HEK293 (cell line): ENCODE measurements around the gene DDR1.

Source experiments
- CTCF ChIP-seq: fragments of 450-650 bp; formaldehyde crosslinking; IDR thresholded peaks from 2 replicates; pipeline ENCODE4 v1.5.1; 2016; ENCODE audit warnings: missing biosample characterization, missing genetic modification characterization
- ELK4 ChIP-seq: IDR thresholded peaks from 2 replicates; pipeline ENCODE4 v1.6.1; 2011; ENCODE audit warnings: mild to moderate bottlenecking, low read depth, low read length, borderline replicate concordance
- GLIS2 ChIP-seq: fragments of 450-650 bp; formaldehyde crosslinking; IDR thresholded peaks from 2 replicates; pipeline ENCODE4 v1.5.1; 2016; ENCODE audit warnings: missing biosample characterization, missing genetic modification characterization
- MYNN ChIP-seq: fragments of 450-650 bp; formaldehyde crosslinking; IDR thresholded peaks from 2 replicates; pipeline ENCODE4 v1.5.1; 2016; ENCODE audit warnings: missing biosample characterization, missing genetic modification characterization, borderline replicate concordance
- ZBTB1 ChIP-seq: fragments of 450-650 bp; formaldehyde crosslinking; IDR thresholded peaks from 2 replicates; pipeline ENCODE4 v1.5.1; 2016; ENCODE audit warnings: missing biosample characterization, missing genetic modification characterization
- ZNF18 ChIP-seq: fragments of 450-650 bp; formaldehyde crosslinking; IDR thresholded peaks from 2 replicates; pipeline ENCODE4 v1.5.1; 2016; ENCODE audit warnings: missing biosample characterization, missing genetic modification characterization
- ZNF274 ChIP-seq, 2 experiments: fragments of 200-500 bp in 1 of 2; fragments of 450-650 bp in 1 of 2; sonication (Bioruptor generic) in 1 of 2; formaldehyde crosslinking in 1 of 2; IDR thresholded peaks; 2 replicates each; pipeline versions ENCODE4 v1.5.1 to v1.6.1; 2014 to 2016; ENCODE audit warnings: borderline replicate concordance in 1 of 2, inconsistent platforms in 1 of 2, low read length in 1 of 2, missing biosample characterization in 1 of 2, missing genetic modification characterization in 1 of 2
- ZNF292 ChIP-seq: fragments of 450-650 bp; formaldehyde crosslinking; IDR thresholded peaks from 2 replicates; pipeline ENCODE4 v1.5.1; 2016; ENCODE audit warnings: low read depth, missing biosample characterization, missing genetic modification characterization, borderline replicate concordance
- ZNF311 ChIP-seq: fragments of 450-650 bp; formaldehyde crosslinking; IDR thresholded peaks from 2 replicates; pipeline ENCODE4 v1.5.1; 2017; ENCODE audit warnings: missing biosample characterization, missing genetic modification characterization, borderline replicate concordance
- ZNF416 ChIP-seq: fragments of 450-650 bp; formaldehyde crosslinking; IDR thresholded peaks from 2 replicates; pipeline ENCODE4 v1.5.1; 2016; ENCODE audit warnings: missing biosample characterization, missing genetic modification characterization
- TF ChIP-seq, protein P1 (sequence below): fragments of 450-650 bp; formaldehyde crosslinking; IDR thresholded peaks from 2 replicates; pipeline ENCODE4 v1.5.1; 2016; ENCODE audit warnings: missing biosample characterization, missing genetic modification characterization, borderline replicate concordance

DNA sequence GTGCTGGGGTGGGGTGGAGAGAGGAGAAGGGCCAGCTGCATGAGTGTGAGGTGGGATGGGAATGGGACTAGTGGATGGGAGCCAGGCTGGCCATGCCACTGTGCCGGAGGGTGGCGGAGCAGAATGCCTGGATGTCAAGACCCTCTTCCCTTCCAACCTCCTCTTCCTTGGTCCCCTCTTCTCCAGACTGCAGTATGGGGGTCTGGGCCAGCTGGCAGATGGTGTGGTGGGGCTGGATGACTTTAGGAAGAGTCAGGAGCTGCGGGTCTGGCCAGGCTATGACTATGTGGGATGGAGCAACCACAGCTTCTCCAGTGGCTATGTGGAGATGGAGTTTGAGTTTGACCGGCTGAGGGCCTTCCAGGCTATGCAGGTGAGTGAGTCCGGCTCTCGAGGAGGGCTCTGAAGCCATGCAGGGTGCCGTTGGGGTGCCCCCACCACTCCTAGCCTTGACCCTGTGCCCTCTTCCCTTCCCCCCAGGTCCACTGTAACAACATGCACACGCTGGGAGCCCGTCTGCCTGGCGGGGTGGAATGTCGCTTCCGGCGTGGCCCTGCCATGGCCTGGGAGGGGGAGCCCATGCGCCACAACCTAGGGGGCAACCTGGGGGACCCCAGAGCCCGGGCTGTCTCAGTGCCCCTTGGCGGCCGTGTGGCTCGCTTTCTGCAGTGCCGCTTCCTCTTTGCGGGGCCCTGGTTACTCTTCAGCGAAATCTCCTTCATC is 7.7 kb downstream of the DDR1 start:
- no peak for TF ChIP-seq CTCF
- TF ChIP-seq MYNN (tag by site-specific recombination): no peak
- TF ChIP-seq ZNF274 (IDR thresholded peaks at IDR 0.05; ENCODE audit: low read length): no peak
- TF ChIP-seq ZNF274 (tag by site-specific recombination; IDR thresholded peaks at IDR 0.05; ENCODE audit: borderline replicate concordance): no peak
- no peak for TF ChIP-seq ZNF292
- TF ChIP-seq GLIS2 (tag by site-specific recombination): no peak
- TF ChIP-seq ZNF311: no peak
- no peak for TF ChIP-seq ZNF416
- TF ChIP-seq ZNF18: no peak
- TF ChIP-seq ELK4: no peak
- TF ChIP-seq, protein P1, sequence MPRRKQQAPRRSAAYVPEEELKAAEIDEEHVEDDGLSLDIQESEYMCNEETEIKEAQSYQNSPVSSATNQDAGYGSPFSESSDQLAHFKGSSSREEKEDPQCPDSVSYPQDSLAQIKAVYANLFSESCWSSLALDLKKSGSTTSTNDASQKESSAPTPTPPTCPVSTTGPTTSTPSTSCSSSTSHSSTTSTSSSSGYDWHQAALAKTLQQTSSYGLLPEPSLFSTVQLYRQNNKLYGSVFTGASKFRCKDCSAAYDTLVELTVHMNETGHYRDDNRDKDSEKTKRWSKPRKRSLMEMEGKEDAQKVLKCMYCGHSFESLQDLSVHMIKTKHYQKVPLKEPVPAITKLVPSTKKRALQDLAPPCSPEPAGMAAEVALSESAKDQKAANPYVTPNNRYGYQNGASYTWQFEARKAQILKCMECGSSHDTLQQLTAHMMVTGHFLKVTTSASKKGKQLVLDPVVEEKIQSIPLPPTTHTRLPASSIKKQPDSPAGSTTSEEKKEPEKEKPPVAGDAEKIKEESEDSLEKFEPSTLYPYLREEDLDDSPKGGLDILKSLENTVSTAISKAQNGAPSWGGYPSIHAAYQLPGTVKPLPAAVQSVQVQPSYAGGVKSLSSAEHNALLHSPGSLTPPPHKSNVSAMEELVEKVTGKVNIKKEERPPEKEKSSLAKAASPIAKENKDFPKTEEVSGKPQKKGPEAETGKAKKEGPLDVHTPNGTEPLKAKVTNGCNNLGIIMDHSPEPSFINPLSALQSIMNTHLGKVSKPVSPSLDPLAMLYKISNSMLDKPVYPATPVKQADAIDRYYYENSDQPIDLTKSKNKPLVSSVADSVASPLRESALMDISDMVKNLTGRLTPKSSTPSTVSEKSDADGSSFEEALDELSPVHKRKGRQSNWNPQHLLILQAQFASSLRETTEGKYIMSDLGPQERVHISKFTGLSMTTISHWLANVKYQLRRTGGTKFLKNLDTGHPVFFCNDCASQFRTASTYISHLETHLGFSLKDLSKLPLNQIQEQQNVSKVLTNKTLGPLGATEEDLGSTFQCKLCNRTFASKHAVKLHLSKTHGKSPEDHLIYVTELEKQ (tag by site-specific recombination): no peak
- TF ChIP-seq ZBTB1 (tag by site-specific recombination): no peak
